Upper lobe of left lung (tissue), 6 donors: ENCODE data around the gene PMCH. TPM values are rescaled to one million over a fixed set of nuclear protein-coding genes. Genes with fewer than 3 reads are reported as not detected.
"Not testable (repeated sequence)": the region's sequence is repeated elsewhere in the genome, so short reads cannot be mapped to it uniquely, and the experiment has no call there.

Source experiments
- ATAC-seq, 2 donors: fragments of 200-7000 bp; cut with Tn5 transposase; one replicate each; pipeline ENCODE4 v1.9.1; 2022; ENCODE audit warnings: mild to moderate bottlenecking in 2 of 2, moderate library complexity in 2 of 2; ENCODE audit not compliant: low FRiP score in 2 of 2
- DNase-seq, 2 donors: peaks; one replicate each; pipeline ENCODE4 v3.0.0-alpha.2; 2019 to 2020
- H3K27ac ChIP-seq, 4 donors: fragments of 200-600 bp; sonication (generic); one replicate each; pipeline ENCODE4 v1.5.1; 2016 to 2019
- H3K27me3 ChIP-seq, 4 donors: fragments of 200-600 bp; sonication (generic); one replicate each; pipeline ENCODE4 v1.5.1; 2017 to 2019
- H3K36me3 ChIP-seq, 4 donors: fragments of 200-600 bp; sonication (generic); one replicate each; pipeline ENCODE4 v1.5.1; 2016 to 2019
- H3K4me1 ChIP-seq, 4 donors: fragments of 200-600 bp; sonication (generic); one replicate each; pipeline ENCODE4 v1.5.1; 2018 to 2019
- H3K4me3 ChIP-seq, 4 donors: fragments of 200-600 bp; sonication (generic); one replicate each; pipeline ENCODE4 v1.5.1; 2017 to 2019; ENCODE audit warnings: mild to moderate bottlenecking in 2 of 4, moderate library complexity in 1 of 4
- H3K9me3 ChIP-seq, 4 donors: fragments of 200-600 bp; sonication (generic); one replicate each; pipeline ENCODE4 v1.5.1; 2018 to 2019
- CTCF ChIP-seq, 6 experiments: fragments of 450-650 bp in 4 of 6; fragments of 200-600 bp in 2 of 6; sonication (generic) in 2 of 6; IDR thresholded peaks; one replicate each; pipeline ENCODE4 v1.5.1; 2016 to 2019; ENCODE audit warnings: antibody characterized with exemption in 6 of 6
- EP300 ChIP-seq, 4 donors: sonication (generic); formaldehyde crosslinking; IDR thresholded peaks; one replicate each; pipeline ENCODE4 v1.5.1; 2017; ENCODE audit warnings: antibody characterized with exemption in 4 of 4, control low read depth in 2 of 4
- POLR2A ChIP-seq, 4 donors: fragments of 450-650 bp; IDR thresholded peaks; one replicate each; pipeline ENCODE4 v1.5.1; 2016 to 2017; ENCODE audit warnings: antibody characterized with exemption in 4 of 4, mild to moderate bottlenecking in 2 of 4
- POLR2AphosphoS5 ChIP-seq, 2 donors: sonication (generic); formaldehyde crosslinking; IDR thresholded peaks; one replicate each; pipeline ENCODE4 v1.5.1; 2017; ENCODE audit warnings: antibody characterized with exemption in 2 of 2
- WGBS, 2 donors: methylation state at CpG; one replicate each; pipeline ENCODE4 v1.1.5; 2017 to 2018; 5-methylcytosine and 5-hydroxymethylcytosine counted together
- small RNA-seq, 4 donors: library from RNA; depleted of rRNA; stranded (forward); fragments of <200 nt; gene quantifications; one replicate each; pipeline ENCODE3, GENCODE V24; 2016
- total RNA-seq, 6 donors: library from RNA; depleted of rRNA in 4 of 6; stranded (reverse); fragments of >200 nt in 4 of 6; gene quantifications; one replicate each; pipeline versions ENCODE4 v1.1.0 to v1.2.1, GENCODE V29; 2016 to 2021
- donor health status: DM: no; HTN: no; CAD: no; lungs with moderate emphysema.
- donor health status: DM: no; HTN: yes; CAD: no; lungs with severe emphysema.

The PMCH gene
- total RNA-seq, 6 donors from 2014 or later, result not detected

GRCh38 chr12:102163383-102163782, 34.2 kb downstream of the PMCH start:
- 96 to 100% methylated on average over 1 of the region's 1 CpG for WGBS, 2 donors
- DNase-seq (no peak), ATAC-seq (no peak)
- H3K27ac ChIP-seq, result no peak overlapping the region
- no peaks in the 10 kb centered on the region for H3K36me3 ChIP-seq
- H3K4me1 ChIP-seq, result no peaks in the 10 kb centered on the region
- TF ChIP-seq POLR2A (IDR thresholded peaks at IDR 0.05) (no peak), POLR2AphosphoS5 (IDR thresholded peaks at IDR 0.05) (no peak), CTCF (IDR thresholded peaks at IDR 0.05) (no peak), EP300 (IDR thresholded peaks at IDR 0.05) (no peak)
- H3K4me3 ChIP-seq, result no peak overlapping the region
- H3K9me3 ChIP-seq, result no peaks in the 10 kb centered on the region
- H3K27me3 ChIP-seq, result no peaks in the 10 kb centered on the region

GRCh38 chr12:102155206-102155605, 42.4 kb downstream of the PMCH start:
- WGBS, 2 donors, result 98 to 100% methylated on average over 3 of the region's 3 CpGs
- H3K27me3 ChIP-seq, H3K36me3 ChIP-seq, H3K9me3 ChIP-seq, H3K4me1 ChIP-seq, ATAC-seq, H3K27ac ChIP-seq, H3K4me3 ChIP-seq, DNase-seq: not testable (repeated sequence)

GRCh38 chr12:102147062-102147587, 50.5 kb downstream of the PMCH start:
- not testable (repeated sequence) for H3K27ac ChIP-seq, DNase-seq, H3K4me3 ChIP-seq, H3K36me3 ChIP-seq, ATAC-seq, H3K4me1 ChIP-seq, H3K27me3 ChIP-seq, H3K9me3 ChIP-seq
- 93 to 95% methylated on average over 4 of the region's 4 CpGs for WGBS, 2 donors

Small RNA genes within 50 kb of the gene (small RNA-seq; reads per million reads assigned to genes)
- 0 reads per million in 4 donors for gene RN7SL793P

Other genes starting within 250 kb of the PMCH start
- 100 to 1,000 TPM in 2 of 6 donors, 10 to 100 TPM in 4; 20.5 to 114 (median 46.5) TPM for gene WASHC3, start 135.8 kb downstream of the PMCH start, total RNA-seq
- 10 to 100 TPM in 4 of 6 donors, 1 to 10 TPM in 2; 2.8 to 17.9 (median 14.8) TPM for gene NUP37, start 77.7 kb downstream of the PMCH start, total RNA-seq
- 1 to 10 TPM in 5 of 6 donors, not detected in 1; 1.2 to 3.8 (median 1.8) TPM for gene PARPBP, start 77.7 kb downstream of the PMCH start, total RNA-seq